HPDE6-E6E7 (cell line): Measurements from ENCODE around the gene HIF1A.
"Not testable (repeated sequence)": the region's sequence is repeated elsewhere in the genome, so short reads cannot be mapped to it uniquely, and the experiment has no call there.

ENCODE experiments used
- DNase-seq: peaks from one replicate; pipeline ENCODE4 v3.0.0; 2011; ENCODE audit warnings: missing footprints; ENCODE audit errors: extremely low spot score

The HIF1A gene

DNA sequence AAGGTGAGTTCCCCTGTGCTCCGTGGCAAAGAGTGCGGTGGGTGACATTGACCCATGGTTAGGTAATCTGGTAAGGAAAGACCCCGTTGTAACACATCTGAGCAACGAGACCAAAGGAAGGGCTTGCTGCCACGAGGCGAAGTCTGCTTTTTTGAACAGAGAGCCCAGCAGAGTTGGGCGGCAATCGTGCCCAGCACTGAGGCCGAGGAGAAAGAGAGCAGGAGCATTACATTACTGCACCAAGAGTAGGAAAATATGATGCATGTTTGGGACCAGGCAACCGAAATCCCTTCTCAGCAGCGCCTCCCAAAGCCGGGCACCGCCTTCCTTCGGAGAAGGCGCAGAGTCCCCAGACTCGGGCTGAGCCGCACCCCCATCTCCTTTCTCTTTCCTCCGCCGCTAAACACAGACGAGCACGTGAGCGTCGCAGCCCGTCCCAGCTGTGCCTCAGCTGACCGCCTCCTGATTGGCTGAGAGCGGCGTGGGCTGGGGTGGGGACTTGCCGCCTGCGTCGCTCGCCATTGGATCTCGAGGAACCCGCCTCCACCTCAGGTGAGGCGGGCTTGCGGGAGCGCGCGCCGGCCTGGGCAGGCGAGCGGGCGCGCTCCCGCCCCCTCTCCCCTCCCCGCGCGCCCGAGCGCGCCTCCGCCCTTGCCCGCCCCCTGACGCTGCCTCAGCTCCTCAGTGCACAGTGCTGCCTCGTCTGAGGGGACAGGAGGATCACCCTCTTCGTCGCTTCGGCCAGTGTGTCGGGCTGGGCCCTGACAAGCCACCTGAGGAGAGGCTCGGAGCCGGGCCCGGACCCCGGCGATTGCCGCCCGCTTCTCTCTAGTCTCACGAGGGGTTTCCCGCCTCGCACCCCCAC is at the start of gene HIF1A:
Gene HIF1A, plus strand, starts transcription at position 684 of the 865 bp plus-strand sequence. CDS start 292 bp downstream, outside the sequence.
- DNase-seq, result peak; percentile 91

DNA sequence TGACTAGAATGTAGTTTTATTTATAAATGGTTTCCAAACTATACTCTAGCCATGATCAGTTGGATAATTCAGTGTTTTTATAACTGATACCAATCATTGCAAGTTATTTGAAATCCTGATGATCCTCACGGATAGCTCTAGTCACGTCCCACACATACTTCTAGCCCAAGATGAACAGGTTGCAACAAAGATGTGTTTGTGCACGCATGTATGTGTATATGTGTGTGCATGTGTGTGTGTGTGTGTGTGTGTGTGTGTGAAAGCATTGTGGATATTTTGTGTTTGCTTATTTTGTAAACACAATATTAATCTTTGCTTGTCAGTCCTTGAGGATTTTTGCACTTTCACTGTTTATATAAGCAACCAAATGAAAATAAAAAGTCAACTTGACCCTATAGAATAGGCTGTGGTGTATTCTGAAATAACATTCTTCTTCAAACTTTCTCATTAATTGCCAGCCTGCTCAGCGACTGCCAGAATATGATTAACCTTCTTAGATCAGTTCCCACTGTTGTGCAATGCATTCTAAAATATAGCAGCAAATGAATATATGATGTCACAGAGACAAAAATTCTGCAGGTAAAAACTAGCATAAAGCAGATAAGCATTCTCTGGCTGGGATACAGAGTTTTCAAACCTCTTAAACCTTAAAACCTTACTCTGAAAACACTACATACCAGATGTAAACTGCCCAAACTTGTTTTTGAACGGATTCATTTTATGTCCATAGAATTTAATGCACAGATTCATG is 48.8 kb upstream of the HIF1A start:
- peak; percentile 27 for DNase-seq

DNA sequence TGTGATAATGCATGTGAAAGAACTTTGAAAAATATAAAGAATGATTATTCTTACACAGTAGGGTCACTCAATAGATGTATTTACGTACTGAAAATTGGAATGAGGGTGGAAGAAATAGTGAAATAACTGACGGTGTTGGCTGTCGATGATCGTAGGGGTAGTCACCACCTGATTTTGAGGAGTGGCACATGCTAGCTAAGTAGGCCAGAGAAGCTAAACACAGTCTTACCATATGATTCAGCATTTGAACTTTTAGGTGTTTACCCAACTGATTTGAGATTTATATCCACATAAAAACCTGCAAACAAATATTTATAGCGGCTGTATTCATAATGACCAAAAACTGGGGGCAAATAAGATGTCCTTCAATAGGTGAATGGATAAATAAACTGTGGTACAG is 47.6 kb upstream of the HIF1A start:
- DNase-seq, result no peak

DNA sequence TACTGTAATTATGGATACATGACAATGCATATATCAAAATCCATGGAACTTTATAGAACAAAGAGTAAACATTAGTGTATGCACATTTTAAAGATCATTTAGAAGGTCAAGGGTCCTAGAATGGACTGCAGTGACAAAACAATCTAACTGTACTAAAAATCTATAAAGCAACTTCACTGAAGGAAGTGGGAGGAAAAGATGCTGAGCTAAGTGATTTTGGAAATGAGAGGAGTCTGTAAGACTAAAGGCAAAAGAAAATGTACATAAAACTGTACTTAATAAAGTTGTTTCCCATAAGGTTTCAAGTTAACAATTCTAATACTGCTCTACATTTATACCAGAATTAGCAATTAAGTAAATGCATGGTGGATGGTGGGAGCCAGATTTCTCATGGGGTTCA is 46.9 kb upstream of the HIF1A start:
- no peak for DNase-seq

DNA sequence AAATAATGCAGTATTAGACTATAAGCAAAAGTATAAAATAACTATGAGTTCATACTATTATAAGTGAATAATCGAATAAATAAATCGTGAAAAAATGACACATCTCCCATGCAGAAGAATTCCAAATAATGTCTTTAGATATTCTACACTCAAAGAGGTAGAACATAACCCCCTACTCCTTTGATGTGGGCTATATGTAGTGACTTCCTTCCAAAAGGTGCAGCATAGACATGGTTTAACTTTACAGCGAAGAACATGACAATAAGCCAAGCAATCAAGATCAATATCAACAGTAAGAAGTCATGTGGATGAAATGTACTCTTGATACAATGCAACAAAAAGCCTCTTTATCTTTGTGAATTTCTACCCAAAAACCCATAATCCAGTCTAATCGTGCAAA is 46.0 kb upstream of the HIF1A start:
- no peak for DNase-seq

DNA sequence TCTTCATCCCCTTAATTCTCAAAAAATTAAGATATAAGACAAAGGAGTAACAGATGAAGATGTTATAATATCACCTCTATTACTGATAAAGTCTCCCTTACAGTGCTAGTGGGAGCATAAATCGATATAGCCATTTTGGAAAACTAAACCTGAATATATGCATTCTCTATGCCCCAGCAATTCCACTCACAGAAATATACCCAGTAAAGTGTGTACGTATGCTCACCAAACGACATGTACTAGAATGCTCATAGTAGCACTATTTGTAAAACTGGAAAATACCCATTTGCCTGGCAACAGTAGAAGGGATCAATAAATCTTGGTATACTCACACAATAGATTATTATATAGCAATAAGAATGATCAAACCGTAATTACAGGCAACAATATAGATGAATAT is 44.0 kb upstream of the HIF1A start:
- no peak for DNase-seq

DNA sequence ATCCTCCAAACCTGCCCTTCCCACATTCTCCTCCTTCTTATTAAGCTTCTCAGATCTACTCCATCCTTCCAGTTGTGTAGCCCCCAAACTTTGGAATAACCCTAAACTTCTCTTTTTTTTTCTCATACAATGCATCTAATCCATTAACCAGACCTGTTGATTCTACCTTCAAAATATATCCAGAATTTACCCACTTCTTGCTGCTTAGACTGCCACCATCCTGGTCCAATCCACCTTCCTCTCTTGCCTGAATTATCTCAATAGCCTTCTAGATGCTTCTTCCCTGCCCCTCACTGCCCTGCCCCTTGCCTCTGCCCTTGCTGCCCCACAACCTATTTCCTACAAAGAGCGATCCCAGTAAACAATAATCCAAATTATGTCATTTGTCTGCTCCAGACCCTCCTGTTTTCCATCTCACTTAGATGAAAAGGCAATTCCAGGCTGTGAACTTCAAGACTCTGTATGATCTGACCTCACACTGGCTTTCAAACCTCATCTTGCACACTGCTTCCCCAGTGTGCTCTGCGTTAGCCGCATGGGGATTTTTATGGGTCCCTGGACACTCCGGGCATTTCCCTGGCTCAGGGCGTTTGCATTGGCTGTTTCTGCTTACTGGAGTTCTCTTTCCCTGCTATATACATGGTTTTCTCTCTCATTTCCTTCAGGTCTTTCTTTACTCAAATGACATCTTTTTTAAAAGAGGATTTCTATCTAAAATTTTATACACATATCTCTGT is 42.6 kb upstream of the HIF1A start:
- DNase-seq, result no peak

DNA sequence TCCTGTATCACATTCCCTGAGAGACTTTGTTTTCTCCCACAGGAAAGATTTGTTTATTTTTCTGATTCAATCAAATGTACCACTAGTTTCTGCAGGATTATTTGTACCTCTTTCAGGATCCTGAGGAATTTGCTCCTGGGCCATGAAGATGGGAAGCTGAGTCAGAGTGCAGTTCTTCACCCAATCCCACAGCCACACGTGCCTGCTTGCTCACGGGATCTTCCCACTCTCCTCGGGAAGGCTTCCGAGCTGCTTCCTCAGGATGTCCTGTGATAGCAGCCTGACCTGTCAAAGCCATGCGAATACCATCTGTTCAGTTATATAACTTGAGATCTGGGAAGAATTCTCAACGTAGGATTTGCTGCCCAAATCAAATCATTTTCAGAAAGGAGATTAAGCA is 41.8 kb upstream of the HIF1A start:
- peak; percentile 25 for DNase-seq

DNA sequence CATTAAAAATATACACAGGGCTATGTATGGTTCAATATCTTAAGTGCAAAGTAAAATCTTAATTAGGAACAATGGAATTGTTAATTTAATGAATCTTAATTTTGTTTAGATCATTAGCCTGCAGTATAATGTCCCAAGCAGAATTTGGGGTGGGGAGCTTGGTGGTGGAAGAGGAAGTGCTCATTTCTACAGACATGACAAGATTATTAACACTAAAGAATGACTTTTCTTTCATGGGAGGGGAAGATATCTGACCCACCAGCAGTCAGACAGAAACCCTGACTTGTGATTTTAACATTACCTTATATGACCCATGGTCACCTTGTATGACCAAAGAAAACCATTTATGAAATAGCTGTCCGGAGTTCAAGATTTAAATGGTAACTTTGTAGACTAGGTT is 41.3 kb upstream of the HIF1A start:
- no peak for DNase-seq

DNA sequence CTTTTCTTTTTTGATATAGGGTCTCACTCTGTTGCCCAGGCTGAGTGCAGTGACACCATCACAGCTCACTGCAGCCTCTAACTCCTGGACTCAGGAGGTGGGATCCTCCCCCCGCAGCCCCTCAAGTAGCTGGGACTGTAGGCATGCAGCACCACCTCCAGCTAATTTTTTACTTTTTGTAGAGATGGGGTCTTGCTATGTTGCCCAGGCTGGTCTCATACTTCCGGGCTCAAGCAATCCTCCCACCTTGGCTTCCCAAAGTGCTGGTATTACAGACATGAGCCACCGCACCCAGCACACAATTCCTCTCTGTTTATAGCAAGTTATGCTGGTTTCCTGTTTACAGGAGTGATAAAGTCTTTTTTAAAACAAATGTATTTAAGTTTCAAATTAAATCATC is 39.5 kb upstream of the HIF1A start:
- DNase-seq, result no peak

DNA sequence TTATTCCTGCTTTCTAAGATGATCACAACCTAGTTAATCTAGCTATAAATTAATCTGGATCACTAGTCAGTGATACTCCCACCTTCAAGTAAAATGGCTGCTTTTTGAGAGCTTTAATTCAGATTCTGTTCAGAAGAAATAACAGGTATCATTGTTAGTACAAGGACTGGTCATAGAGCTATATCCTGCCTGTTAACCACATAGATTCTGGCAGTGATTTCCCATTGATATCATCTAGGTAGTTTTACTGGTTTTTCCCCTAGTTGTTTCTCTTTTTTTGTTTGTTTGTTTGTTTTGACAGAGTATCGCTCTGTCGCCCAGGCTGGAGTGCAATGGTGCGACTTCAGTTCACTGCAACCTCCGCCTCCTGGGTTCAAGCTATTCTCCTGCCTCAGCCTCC is 39.0 kb upstream of the HIF1A start:
- no peak for DNase-seq

DNA sequence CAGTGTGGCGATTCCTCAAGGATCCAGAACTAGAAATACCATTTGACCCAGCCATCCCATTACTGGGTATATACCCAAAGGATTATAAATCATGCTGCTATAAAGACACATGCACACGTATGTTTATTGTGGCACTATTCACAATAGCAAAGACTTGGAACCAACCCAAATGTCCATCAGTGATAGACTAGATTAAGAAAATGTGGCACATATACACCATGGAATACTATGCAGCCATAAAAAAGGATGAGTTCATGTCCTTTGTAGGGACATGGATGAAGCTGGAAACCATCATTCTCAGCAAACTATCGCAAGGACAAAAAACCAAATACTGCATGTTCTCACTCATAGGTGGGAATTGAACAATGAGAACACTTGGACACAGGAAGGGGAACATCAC is 37.2 kb upstream of the HIF1A start:
- not testable (repeated sequence) for DNase-seq

DNA sequence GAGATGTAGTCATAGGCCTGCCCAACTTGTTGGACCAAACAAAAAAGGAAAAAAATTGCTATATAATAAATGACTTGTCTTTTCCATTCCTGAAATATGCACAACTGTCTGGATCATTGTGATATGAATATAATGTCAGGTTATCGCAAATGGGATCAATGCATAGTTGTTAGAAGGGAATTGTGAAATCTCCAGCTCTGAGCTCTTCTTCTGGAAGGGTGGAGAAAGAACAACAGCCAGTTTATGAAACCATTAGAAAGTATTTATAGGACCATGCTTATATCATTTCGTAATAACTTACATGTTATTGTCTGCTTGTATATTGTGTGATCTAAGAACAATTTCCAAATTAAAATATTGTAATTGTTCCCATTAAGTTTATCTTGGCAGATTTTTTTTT is 35.7 kb upstream of the HIF1A start:
- no peak for DNase-seq

DNA sequence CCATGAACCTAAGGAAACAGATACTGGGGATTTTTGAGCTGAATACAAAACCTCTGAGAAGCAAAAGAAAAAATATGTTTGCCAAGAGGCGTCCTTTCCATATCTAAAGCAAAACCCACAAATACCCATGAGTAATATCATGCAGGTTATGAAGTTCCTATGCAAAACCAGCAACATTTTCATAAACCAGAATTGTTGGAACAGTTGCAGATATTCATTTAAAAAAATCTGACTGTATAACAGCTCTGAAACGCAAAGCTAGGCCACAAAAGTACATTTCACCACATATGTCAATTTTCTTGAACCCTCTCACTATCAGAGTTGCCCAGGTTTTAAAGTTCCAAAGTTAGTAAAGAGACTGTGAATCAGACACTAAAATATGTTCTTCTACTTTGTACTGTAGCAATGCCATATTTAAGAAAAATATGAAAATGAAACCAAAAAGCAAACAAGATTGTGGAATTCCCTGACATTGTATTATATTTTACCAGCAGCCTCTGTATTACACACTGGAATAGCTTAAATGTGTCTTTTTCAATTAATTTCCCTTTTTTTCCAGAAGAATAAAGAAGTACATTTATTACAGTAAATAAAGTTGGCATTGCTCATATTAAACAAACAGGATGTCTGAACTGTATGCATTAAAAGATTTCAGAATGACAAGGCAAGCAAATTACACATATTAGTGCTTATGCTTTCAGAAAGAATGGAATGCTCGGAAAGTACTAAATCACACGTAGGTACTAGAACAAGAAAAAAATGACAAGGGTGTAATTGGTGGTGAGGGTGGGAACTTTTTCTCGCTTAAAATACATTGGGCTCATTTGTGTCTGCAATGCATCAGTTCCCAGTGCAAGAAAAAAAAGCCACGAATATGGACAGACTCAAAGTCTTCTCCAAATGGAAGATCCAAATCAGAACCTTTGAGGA is 33.6 kb upstream of the HIF1A start:
- DNase-seq, result no peak

DNA sequence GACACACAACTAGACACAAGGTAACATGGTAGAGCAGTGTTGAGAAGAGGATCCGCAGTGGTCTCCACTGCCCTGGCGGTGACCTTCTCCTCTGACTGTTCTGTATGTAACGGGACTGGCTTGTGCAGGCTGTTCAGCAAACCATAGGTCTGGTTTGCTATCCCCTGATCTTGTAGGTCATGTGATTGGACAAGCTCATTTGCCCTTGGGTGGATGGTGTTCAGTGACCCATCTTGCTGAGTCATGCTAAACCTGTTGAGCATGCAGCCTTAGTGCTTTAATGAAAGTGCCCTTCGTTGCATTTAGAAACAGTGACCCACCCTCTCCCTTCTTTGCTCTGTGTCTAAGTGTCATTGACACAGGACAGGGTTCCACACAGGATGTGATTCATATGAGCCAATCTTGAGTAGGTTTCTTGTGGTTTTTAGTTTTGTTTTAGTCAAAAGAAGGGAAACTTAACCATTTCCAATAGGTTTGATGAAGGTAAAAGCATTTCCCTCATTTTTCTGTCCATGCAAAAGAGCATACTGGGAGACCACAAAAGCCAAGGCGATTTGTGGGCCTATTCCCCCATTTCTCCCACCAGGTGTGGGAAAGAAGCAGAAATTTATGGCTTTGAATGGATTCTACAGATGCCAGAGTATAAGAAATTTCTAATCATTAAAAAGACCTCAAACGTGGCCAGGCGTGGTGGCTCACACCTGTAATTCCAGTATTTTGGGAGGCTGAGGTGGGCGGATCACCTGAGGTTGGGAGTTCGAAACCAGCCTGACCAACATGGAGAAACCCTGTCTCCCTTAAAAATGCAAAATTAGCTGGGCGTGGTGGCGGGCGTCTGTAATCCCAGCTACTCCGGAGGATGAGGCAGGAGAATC is 32.6 kb upstream of the HIF1A start:
- peak; percentile 65 for DNase-seq

DNA sequence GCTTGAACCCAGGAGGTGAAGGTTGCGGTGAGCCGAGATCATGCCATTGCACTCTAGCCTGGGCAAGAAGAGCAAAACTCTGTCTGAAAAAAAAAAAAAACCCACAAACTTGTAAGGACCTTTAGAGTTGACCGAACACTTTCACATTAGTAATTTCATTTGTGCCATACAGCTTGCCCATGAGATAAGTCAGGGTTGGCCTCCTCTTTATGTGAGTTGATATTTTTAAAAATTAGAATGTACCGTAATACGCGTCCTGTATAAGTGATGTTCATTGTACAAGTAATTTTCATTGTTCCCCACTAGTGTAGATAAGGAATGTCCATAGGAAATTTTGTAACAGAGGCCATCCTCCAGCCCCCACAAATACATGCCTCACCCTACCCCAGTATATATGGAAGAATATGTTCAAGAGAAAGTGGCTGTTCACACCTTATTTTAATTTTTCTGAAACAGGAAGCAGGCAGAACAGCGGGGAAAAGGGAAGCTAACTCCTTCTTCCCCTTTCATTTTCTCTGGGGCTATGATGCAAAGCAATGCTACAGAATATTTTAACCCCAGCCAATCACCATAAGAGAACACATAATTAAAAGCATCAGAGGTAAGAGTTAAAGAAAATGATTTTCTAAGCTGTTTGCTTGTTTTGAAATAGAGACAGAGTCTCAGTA is 31.9 kb upstream of the HIF1A start:
- DNase-seq, result no peak

DNA sequence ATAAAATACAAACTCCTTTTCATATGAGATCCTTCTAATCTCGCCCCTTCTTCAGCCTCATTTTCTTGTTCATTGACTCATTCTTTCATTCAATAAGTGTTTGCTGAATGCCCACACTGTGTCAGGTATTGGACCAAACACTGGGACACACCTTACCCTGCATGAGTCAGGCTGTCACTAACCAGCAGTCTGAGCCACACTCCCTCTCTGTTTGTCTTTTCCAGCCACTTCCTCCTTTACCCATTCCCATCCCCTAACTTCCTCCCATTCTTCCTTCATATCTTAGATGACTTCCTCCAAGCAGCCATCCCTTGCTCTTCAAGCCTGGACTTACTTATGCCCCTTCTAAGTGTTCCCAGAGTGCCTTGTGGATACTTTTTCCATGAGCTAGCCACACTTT is 27.0 kb upstream of the HIF1A start:
- DNase-seq, result peak; percentile 28

DNA sequence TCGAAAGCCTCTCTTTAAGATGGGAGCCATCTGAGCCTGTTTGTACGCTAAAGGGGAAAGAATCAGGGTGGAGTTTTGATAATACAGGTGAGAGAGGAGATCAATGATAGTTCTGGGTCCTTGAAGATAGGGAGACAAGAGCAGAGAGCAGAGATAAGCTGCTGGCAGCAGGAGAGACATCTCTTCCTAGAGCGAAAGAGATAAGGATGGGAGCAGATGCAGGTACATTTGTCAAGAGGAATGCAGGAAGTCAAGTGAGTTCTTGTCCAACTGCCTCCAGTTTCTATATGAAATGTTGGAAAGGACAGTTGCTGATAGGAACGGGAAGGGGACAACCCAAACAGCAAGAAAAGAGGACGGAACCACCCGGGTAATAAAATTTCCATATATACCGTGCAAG is 24.7 kb upstream of the HIF1A start:
- no peak for DNase-seq

DNA sequence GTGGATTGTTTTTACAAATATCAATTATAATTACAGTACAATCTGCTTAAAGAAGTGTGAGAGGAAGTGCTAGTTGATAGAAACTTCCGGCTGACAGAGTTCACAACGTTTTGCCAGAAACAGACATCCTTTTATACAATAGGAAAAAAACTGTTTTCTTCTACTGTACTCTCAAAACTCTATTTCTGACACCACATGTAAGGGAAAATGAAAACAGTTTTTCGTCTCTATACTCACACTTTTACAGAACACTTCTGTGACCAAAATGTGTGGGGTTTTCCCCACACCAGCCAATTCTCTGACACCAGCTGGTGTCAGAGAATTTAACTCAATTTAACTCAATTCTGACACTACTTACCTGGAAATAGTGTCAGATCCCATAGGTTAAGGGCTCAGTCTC is 24.2 kb upstream of the HIF1A start:
- no peak for DNase-seq

DNA sequence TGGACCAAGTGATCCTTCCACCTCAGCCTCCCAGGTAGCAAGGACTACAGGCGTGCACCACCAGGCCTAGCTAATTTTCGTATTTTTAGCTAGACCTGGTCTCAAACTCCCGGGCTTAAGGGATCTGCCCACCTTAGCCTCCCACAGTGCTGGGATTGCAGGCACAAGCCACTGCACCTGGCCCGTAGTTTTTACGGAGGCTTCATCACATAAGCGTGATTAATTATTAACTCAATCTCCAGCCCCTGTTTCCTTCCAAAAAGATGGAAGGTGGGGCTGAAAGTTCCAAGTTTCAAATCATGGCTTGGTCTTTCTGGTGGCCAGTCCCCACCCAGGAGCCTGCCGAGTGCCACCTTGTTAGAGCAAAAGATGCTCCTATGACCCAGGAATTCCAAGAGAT is 22.5 kb upstream of the HIF1A start:
- DNase-seq, result no peak
